HCT116 (cell line): ENCODE data around the gene ASB4. TPM values are rescaled to one million over a fixed set of nuclear protein-coding genes. Genes with fewer than 3 reads are reported as not detected.

ENCODE experiments used
- ATAC-seq: fragments of 200-7000 bp; cut with Tn5 transposase; 2 replicates; pipeline ENCODE4 v1.9.1; 2020; ENCODE audit warnings: mild to moderate bottlenecking, moderate library complexity
- BruUV-seq: library from RNA; stranded (reverse); fragments of 400-500 nt; replicated peaks from 2 replicates; lab custom pipeline; 2021; lab: Mats Ljungman, UMichigan
- CTCF ChIA-PET: fragments of 300-600 bp; sonication (Branson Sonifier 250); formaldehyde crosslinking; loops from one replicate; lab custom pipeline; 2021; ENCODE audit warnings: antibody characterized with exemption; lab: Charles Lee
- POLR2A ChIA-PET: fragments of 300-600, 350-600 bp; sonication (Branson Sonifier 250); formaldehyde crosslinking; loops from one replicate; lab custom pipeline; 2021; ENCODE audit warnings: antibody characterized with exemption; lab: Charles Lee
- RAD21 ChIA-PET, 2 experiments: fragments of 300-600 bp; sonication (Branson Sonifier 250); formaldehyde crosslinking; loops; one replicate each; lab custom pipeline; 2023; ENCODE audit warnings: low total read pairs in 2 of 2; ENCODE audit not compliant: uncharacterized antibody in 2 of 2, unreplicated experiment in 2 of 2, low non-redundant PET in 1 of 2; lab: Charles Lee
- DNase-seq: peaks from one replicate; pipeline ENCODE4 v3.0.0-alpha.2; 2010; ENCODE audit warnings: low read depth, low spot score
- H2AFZ ChIP-seq: fragments of 200-600 bp; shearing (Covaris generic), sonication (generic); 2 replicates; pipeline ENCODE4 v1.6.1; 2017; ENCODE audit warnings: low read depth, mixed run types, mixed read lengths, antibody characterized with exemption, low read length; ENCODE audit not compliant: poor library complexity, severe bottlenecking
- H3K27ac ChIP-seq: 2 replicates; pipeline ENCODE4 v1.5.1; 2012; ENCODE audit warnings: low read depth, low read length
- H3K27me3 ChIP-seq: fragments of 200-600 bp; sonication (generic); 2 replicates; pipeline ENCODE4 v1.6.1; 2016; ENCODE audit warnings: mixed run types, low read length, mixed read lengths; ENCODE audit not compliant: insufficient read depth
- H3K36me3 ChIP-seq, 2 experiments: fragments of 200-500 bp in 1 of 2; fragments of 200-600 bp in 1 of 2; sonication (Bioruptor generic) in 1 of 2; sonication (generic) in 1 of 2; 2 replicates each; pipeline versions ENCODE4 v1.5.1 to v1.6.1; 2014 to 2016; ENCODE audit warnings: low read length in 2 of 2, inconsistent platforms in 1 of 2, mixed read lengths in 1 of 2, mixed run types in 1 of 2; ENCODE audit not compliant: insufficient read depth in 2 of 2, control insufficient read depth in 1 of 2
- H3K4me1 ChIP-seq, 2 experiments: fragments of 200-600 bp in 1 of 2; sonication (generic) in 1 of 2; 2 replicates each; pipeline versions ENCODE4 v1.5.1 to v1.6.1; 2012 to 2017; ENCODE audit warnings: low read length in 2 of 2, inconsistent platforms in 1 of 2, mild to moderate bottlenecking in 1 of 2, mixed read lengths in 1 of 2, mixed run types in 1 of 2, moderate library complexity in 1 of 2; ENCODE audit not compliant: insufficient read depth in 2 of 2, control insufficient read depth in 1 of 2
- H3K4me2 ChIP-seq: fragments of 200-600 bp; sonication (generic); 2 replicates; pipeline ENCODE4 v1.6.1; 2017; ENCODE audit warnings: mixed run types, low read length, mixed read lengths
- H3K4me3 ChIP-seq, 2 experiments: fragments of 200-600 bp in 1 of 2; sonication (generic) in 1 of 2; replicated peaks in 1 of 2; 2 replicates each; pipeline ENCODE4 v1.5.1; 2011 to 2016; ENCODE audit warnings: low read length in 2 of 2, control low read depth in 1 of 2, low read depth in 1 of 2, mild to moderate bottlenecking in 1 of 2, mixed read lengths in 1 of 2, mixed run types in 1 of 2
- H3K79me2 ChIP-seq: fragments of 200-600 bp; sonication (generic); 2 replicates; pipeline ENCODE4 v1.6.1; 2017; ENCODE audit warnings: mild to moderate bottlenecking, mixed run types, low read length, moderate library complexity, mixed read lengths; ENCODE audit not compliant: insufficient read depth
- H3K9ac ChIP-seq: fragments of 200-600 bp; sonication (generic); 2 replicates; pipeline ENCODE4 v1.6.1; 2016; ENCODE audit warnings: low read length, mixed read lengths
- H3K9me2 ChIP-seq: fragments of 200-600 bp; sonication (generic), shearing (Covaris generic); 2 replicates; pipeline ENCODE4 v1.6.1; 2017; ENCODE audit warnings: mixed run types, mild to moderate bottlenecking, moderate library complexity; ENCODE audit not compliant: insufficient read depth
- H3K9me3 ChIP-seq, 2 experiments: fragments of 200-500 bp in 1 of 2; fragments of 200-600 bp in 1 of 2; sonication (Bioruptor generic) in 1 of 2; sonication (generic) in 1 of 2; 2 replicates each; pipeline ENCODE4 v1.6.1; 2014 to 2017; ENCODE audit warnings: low read length in 2 of 2, mixed read lengths in 2 of 2, inconsistent platforms in 1 of 2, low read depth in 1 of 2, mild to moderate bottlenecking in 1 of 2, mixed run types in 1 of 2, moderate library complexity in 1 of 2; ENCODE audit not compliant: control insufficient read depth in 1 of 2, insufficient read depth in 1 of 2
- H4K20me1 ChIP-seq: fragments of 200-600 bp; sonication (generic), shearing (Covaris generic); 2 replicates; pipeline ENCODE4 v1.6.1; 2017; ENCODE audit warnings: mixed run types, mild to moderate bottlenecking, moderate library complexity; ENCODE audit not compliant: insufficient read depth
- ATF3 ChIP-seq: IDR thresholded peaks from 2 replicates; pipeline ENCODE4 v1.6.1; 2012
- CBX3 ChIP-seq: IDR thresholded peaks from 2 replicates; pipeline ENCODE4 v1.6.1; 2012; ENCODE audit warnings: low read depth
- CEBPB ChIP-seq: IDR thresholded peaks from 2 replicates; pipeline ENCODE4 v1.6.1; 2012; ENCODE audit warnings: low read depth
- CTCF ChIP-seq, 3 experiments: fragments of 200-600 bp in 1 of 3; sonication (generic) in 1 of 3; IDR thresholded peaks in 2 of 3; conservative IDR thresholded peaks in 1 of 3; 2 replicates each; pipeline ENCODE4 v1.5.1; 2012 to 2017; ENCODE audit warnings: low read depth in 2 of 3, low read length in 2 of 3, antibody characterized with exemption in 1 of 3, borderline replicate concordance in 1 of 3, control low read depth in 1 of 3, mild to moderate bottlenecking in 1 of 3, mixed read lengths in 1 of 3, mixed run types in 1 of 3, moderate library complexity in 1 of 3; ENCODE audit not compliant: insufficient read depth in 1 of 3
- EGR1 ChIP-seq: IDR thresholded peaks from 2 replicates; pipeline ENCODE4 v1.6.1; 2012; ENCODE audit warnings: low read depth
- ELF1 ChIP-seq: IDR thresholded peaks from 2 replicates; pipeline ENCODE4 v1.6.1; 2012; ENCODE audit warnings: low read depth, borderline replicate concordance
- FOSL1 ChIP-seq: IDR thresholded peaks from 2 replicates; pipeline ENCODE4 v1.6.1; 2012; ENCODE audit warnings: low read depth
- POLR2A ChIP-seq: IDR thresholded peaks from 2 replicates; pipeline ENCODE4 v1.7.0; 2011; ENCODE audit warnings: borderline replicate concordance; ENCODE audit not compliant: insufficient read depth, insufficient read length; ENCODE audit errors: extremely low read depth
- RAD21 ChIP-seq: IDR thresholded peaks from 2 replicates; pipeline ENCODE4 v1.6.1; 2012; ENCODE audit warnings: low read depth, mild to moderate bottlenecking
- REST ChIP-seq: IDR thresholded peaks from 2 replicates; pipeline ENCODE4 v1.6.1; 2012; ENCODE audit warnings: low read depth
- SIN3A ChIP-seq: IDR thresholded peaks from 2 replicates; pipeline ENCODE4 v1.6.1; 2012; ENCODE audit warnings: low read depth
- YY1 ChIP-seq: IDR thresholded peaks from 2 replicates; pipeline ENCODE4 v1.6.1; 2011; ENCODE audit warnings: low read length, low read depth, moderate library complexity, mild to moderate bottlenecking; ENCODE audit not compliant: insufficient replicate concordance; ENCODE audit errors: extremely low read depth
- intact Hi-C: fragments of 100-400 bp; cut with micrococcal nuclease; formaldehyde crosslinking; loops from 2 replicates; pipeline ENCODE4 v1.10.0; 2022
- total RNA-seq: library from RNA; stranded (reverse); gene quantifications from one replicate; pipeline ENCODE4 v1.2.1, GENCODE V29; 2021; ENCODE audit not compliant: unreplicated experiment
- TF ChIP-seq, protein P1 (sequence below): IDR thresholded peaks from 2 replicates; pipeline ENCODE4 v1.6.1; 2012

ASB4 gene
- total RNA-seq, 1 experiment from 2014 or later: 0.12 TPM

DNA sequence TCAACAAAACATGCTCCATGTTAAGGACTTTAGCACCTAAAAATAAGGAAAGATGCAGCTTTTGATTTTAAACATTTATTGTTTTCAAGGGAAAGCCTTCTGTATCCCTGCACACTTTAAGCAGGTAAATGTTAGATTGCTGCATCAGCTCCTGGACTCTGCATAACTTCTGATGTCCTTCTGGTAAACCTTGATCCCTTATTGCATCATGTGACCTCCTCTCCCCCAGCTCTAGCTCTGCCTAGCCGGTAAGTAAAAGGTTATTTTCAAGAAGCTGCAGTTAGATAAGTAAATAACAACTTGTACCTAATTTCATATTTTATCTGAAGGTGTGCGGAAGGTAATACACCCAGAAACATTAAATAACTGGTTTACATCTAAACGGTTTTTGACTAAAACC lies 73.1 kb downstream of the ASB4 start:
- ChIA-PET RAD21 (interaction anchor here in 1 of 2 experiments (0.6 kb wide), 1 partner anchor 131 kb away, joined by 4 read pairs; no protein-coding TSS in a partner anchor), CTCF (interaction anchor here (0.8 to 1.2 kb wide), 2 partner anchors 9 to 47 kb away, joined by 3 read pairs; no protein-coding TSS in a partner anchor), POLR2A (no interaction called here)
- Histone ChIP-seq H3K4me1 (no peaks in the 10 kb centered on the region), H2AFZ (no peak overlapping the region), H3K36me3 (no peaks in the 10 kb centered on the region), H3K27ac (no peak overlapping the region), H3K9me3 (no peaks in the 10 kb centered on the region), H3K9ac (no peak overlapping the region), H3K4me2 (no peak overlapping the region), H3K79me2 (no peaks in the 10 kb centered on the region), H3K9me2 (no peaks in the 10 kb centered on the region), H3K4me3 (no peak overlapping the region), H3K27me3 (no peaks in the 10 kb centered on the region), H4K20me1 (no peaks in the 10 kb centered on the region)
- TF ChIP-seq CBX3: no peak
- no peak for TF ChIP-seq ELF1
- TF ChIP-seq, protein P1, sequence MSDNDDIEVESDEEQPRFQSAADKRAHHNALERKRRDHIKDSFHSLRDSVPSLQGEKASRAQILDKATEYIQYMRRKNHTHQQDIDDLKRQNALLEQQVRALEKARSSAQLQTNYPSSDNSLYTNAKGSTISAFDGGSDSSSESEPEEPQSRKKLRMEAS: no peak
- TF ChIP-seq CEBPB: no peak
- TF ChIP-seq YY1: no peak
- no peak for TF ChIP-seq CTCF (IDR thresholded peaks at IDR 0.05 in 2 of 3, conservative IDR thresholded peaks at IDR 0.05 in 1 of 3; ENCODE audit: borderline replicate concordance in 1 of 3, insufficient read depth in 1 of 3, low read depth in 2 of 3, low read length in 2 of 3)
- no peak for TF ChIP-seq ATF3
- TF ChIP-seq REST: no peak
- no peak for TF ChIP-seq SIN3A
- no peak for TF ChIP-seq EGR1
- TF ChIP-seq POLR2A: no peak
- no peak for TF ChIP-seq FOSL1
- TF ChIP-seq RAD21: no peak
- ATAC-seq (no peak), DNase-seq (no peak)
- BruUV-seq: no TSS peak
- intact Hi-C loops: no loop called here
